ENCODE data around the gene FBN1. TPM values are rescaled to one million over a fixed set of nuclear protein-coding genes. Genes with fewer than 3 reads are reported as not detected.

FBN1 gene
- total and polyA plus RNA-seq, 10 of the 15 experiments (the other 5 are each of a cell fraction or from before 2014, with no cell fraction given), result 2.2 to 15.3 (median 7.0) TPM

DNA sequence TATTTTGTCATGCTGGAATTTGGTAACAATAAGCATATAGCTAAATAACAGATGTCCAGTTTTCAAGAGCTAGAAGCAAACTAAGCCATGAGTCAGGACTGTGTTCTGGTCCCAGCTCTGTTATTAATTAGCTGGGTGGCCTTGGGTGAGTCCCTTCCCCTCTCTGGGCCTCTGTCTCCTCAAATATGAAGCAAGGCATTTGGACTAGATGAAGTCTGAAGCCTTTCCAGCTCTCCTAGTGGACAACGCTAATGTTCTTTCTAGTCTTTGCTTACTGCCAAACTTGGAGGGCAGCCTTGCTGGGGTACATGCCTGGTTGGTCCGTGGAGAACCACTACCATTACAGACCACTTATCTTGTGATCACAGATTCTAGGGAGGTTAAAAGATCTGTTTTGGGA, 186.6 kb downstream of the FBN1 start:
- CTCF ChIA-PET, result no interaction called here

DNA sequence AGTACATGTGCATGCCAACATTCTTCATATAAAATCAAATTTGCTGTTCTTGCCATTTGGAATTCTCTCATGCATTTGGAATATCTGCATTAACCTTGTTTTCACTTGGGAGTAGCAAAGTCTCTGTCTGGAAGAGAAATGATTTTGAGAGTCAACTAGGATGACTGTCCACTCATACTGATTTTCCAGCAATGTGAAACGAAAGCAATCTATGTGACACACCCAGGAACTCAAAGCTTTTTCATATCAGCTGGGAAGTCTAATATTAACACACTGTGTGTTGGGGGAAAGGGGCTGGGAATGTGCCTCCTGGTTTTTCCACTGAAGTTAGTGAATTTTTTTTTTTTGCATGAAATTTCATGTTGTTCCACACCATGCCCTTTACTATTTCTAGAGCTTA, 189.4 kb downstream of the FBN1 start:
- in situ Hi-C loops (cut with MboI) (no loop called here), intact Hi-C loops (cut with micrococcal nuclease; ENCODE audit: unreplicated experiment) (no loop called here)
- ChIA-PET CTCF (no interaction called here), RAD21 (ENCODE audit: unreplicated experiment) (interaction anchor here (0.6 kb wide), 1 partner anchor 1879 kb away, joined by 3 read pairs; no protein-coding TSS in a partner anchor), POLR2A (no interaction called here), SMC1A (ENCODE audit: uncharacterized antibody, unreplicated experiment) (interaction anchor here (1.0 kb wide), 1 partner anchor 38 kb away, joined by 3 read pairs; no protein-coding TSS in a partner anchor)
- H4K20me1 ChIP-seq (ENCODE audit: control insufficient read depth, insufficient read depth), result no peaks in the 10 kb centered on the region
- H3K4me3 ChIP-seq, result no peak overlapping the region
- 30% methylated on average over 1 of the region's 1 CpG for WGBS (ENCODE audit: insufficient coverage, insufficient replicate concordance, low lambda C conversion rate, missing lambda C conversion rate)
- H3K9ac ChIP-seq (ENCODE audit: control insufficient read depth, insufficient read depth, low read length), result no peak overlapping the region
- DNase-seq (ENCODE audit: low read depth, low spot score), result no peak
- H3K79me2 ChIP-seq (ENCODE audit: control insufficient read depth, insufficient read depth, low read length), result no peaks in the 10 kb centered on the region
- no TSS peak for BruUV-seq (replicated peaks)
- no peak overlapping the region for H3K4me2 ChIP-seq (ENCODE audit: control insufficient read depth, insufficient read depth)
- no peak for FAIRE-seq
- H3K36me3 ChIP-seq (ENCODE audit: control insufficient read depth in 2 of 2, insufficient read depth in 2 of 2, low read length in 1 of 2), result no peaks in the 10 kb centered on the region; a peak in 1 of 4 replicates
- H3K27ac ChIP-seq (ENCODE audit: control insufficient read depth, insufficient read depth), result no peak overlapping the region
- no peak overlapping the region for H2AFZ ChIP-seq (ENCODE audit: control insufficient read depth, low read depth, low read length)
- TF ChIP-seq PML (IDR thresholded peaks at IDR 0.05; ENCODE audit: low read length), result no peak
- H3K4me1 ChIP-seq (ENCODE audit: control insufficient read depth, insufficient read depth, low read length), result no peaks in the 10 kb centered on the region
- no peaks in the 10 kb centered on the region for H3K9me3 ChIP-seq (replicated peaks; ENCODE audit: control insufficient read depth, insufficient read depth, low read length)
- no peaks in the 10 kb centered on the region for H3K27me3 ChIP-seq (replicated peaks in 1 of 2; ENCODE audit: control insufficient read depth in 2 of 2, insufficient read depth in 2 of 2, low read length in 1 of 2)
- ATAC-seq, result no peak

More for the DNA sequence above, 186.6 kb downstream of the FBN1 start:
- H3K27me3 ChIP-seq (replicated peaks in 1 of 2; ENCODE audit: control insufficient read depth in 2 of 2, insufficient read depth in 2 of 2, low read length in 1 of 2), result no peaks in the 10 kb centered on the region
- WGBS (ENCODE audit: insufficient coverage, insufficient replicate concordance, low lambda C conversion rate, missing lambda C conversion rate), result 78% methylated on average over 2 of the region's 2 CpGs
- no peaks in the 10 kb centered on the region for H3K9me3 ChIP-seq (replicated peaks; ENCODE audit: control insufficient read depth, insufficient read depth, low read length)
- DNase-seq (ENCODE audit: low read depth, low spot score), result no peak
- no peak overlapping the region for H2AFZ ChIP-seq (ENCODE audit: control insufficient read depth, low read depth, low read length)
- no TSS peak for BruUV-seq (replicated peaks)
- no peak for ATAC-seq
- H3K27ac ChIP-seq (ENCODE audit: control insufficient read depth, insufficient read depth), result no peak overlapping the region
- H3K79me2 ChIP-seq (ENCODE audit: control insufficient read depth, insufficient read depth, low read length), result no peaks in the 10 kb centered on the region
- H3K4me3 ChIP-seq, result no peak overlapping the region
- SMC1A ChIA-PET (ENCODE audit: uncharacterized antibody, unreplicated experiment), result interaction anchor here (1.9 kb wide), 1 partner anchor 10 kb away, joined by 6 read pairs; no protein-coding TSS in a partner anchor
- no peaks in the 10 kb centered on the region for H4K20me1 ChIP-seq (ENCODE audit: control insufficient read depth, insufficient read depth)
- in situ Hi-C loops (cut with MboI), result no loop called here
- H3K36me3 ChIP-seq (ENCODE audit: control insufficient read depth in 2 of 2, insufficient read depth in 2 of 2, low read length in 1 of 2), result no peaks in the 10 kb centered on the region; a peak in 3 of 4 replicates
- H3K9ac ChIP-seq (ENCODE audit: control insufficient read depth, insufficient read depth, low read length), result no peak overlapping the region
- no peaks in the 10 kb centered on the region for H3K4me1 ChIP-seq (ENCODE audit: control insufficient read depth, insufficient read depth, low read length)
- RAD21 ChIA-PET (ENCODE audit: unreplicated experiment), result no interaction called here
- no peak for FAIRE-seq
- H3K4me2 ChIP-seq (ENCODE audit: control insufficient read depth, insufficient read depth), result no peak overlapping the region
- TF ChIP-seq STAT1 (conservative IDR thresholded peaks at IDR 0.05), result no peak
- TF ChIP-seq BACH1 (IDR thresholded peaks at IDR 0.05; ENCODE audit: borderline replicate concordance), result no peak
- TF ChIP-seq, protein P1, sequence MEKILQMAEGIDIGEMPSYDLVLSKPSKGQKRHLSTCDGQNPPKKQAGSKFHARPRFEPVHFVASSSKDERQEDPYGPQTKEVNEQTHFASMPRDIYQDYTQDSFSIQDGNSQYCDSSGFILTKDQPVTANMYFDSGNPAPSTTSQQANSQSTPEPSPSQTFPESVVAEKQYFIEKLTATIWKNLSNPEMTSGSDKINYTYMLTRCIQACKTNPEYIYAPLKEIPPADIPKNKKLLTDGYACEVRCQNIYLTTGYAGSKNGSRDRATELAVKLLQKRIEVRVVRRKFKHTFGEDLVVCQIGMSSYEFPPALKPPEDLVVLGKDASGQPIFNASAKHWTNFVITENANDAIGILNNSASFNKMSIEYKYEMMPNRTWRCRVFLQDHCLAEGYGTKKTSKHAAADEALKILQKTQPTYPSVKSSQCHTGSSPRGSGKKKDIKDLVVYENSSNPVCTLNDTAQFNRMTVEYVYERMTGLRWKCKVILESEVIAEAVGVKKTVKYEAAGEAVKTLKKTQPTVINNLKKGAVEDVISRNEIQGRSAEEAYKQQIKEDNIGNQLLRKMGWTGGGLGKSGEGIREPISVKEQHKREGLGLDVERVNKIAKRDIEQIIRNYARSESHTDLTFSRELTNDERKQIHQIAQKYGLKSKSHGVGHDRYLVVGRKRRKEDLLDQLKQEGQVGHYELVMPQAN (conservative IDR thresholded peaks at IDR 0.05), result no peak
- no peak for TF ChIP-seq FOXK2 (IDR thresholded peaks at IDR 0.05)
- TF ChIP-seq NFYA (IDR thresholded peaks at IDR 0.05; ENCODE audit: borderline replicate concordance, low read depth, low read length), result no peak
- no peak for TF ChIP-seq CREM (IDR thresholded peaks at IDR 0.05; ENCODE audit: low read depth)
- TF ChIP-seq NR2C1 (IDR thresholded peaks at IDR 0.05), result no peak
- no peak for TF ChIP-seq ASH2L (IDR thresholded peaks at IDR 0.05; ENCODE audit: borderline replicate concordance, low read depth)
- TF ChIP-seq JUND (IDR thresholded peaks at IDR 0.05; ENCODE audit: low read depth, low read length), result no peak
- TF ChIP-seq NFXL1 (IDR thresholded peaks at IDR 0.05; ENCODE audit: borderline replicate concordance), result no peak
- intact Hi-C loops (cut with micrococcal nuclease; ENCODE audit: unreplicated experiment), result no loop called here
- POLR2A ChIA-PET, result no interaction called here
